Measurements from ENCODE around the gene MUC3A.

MUC3A gene

DNA sequence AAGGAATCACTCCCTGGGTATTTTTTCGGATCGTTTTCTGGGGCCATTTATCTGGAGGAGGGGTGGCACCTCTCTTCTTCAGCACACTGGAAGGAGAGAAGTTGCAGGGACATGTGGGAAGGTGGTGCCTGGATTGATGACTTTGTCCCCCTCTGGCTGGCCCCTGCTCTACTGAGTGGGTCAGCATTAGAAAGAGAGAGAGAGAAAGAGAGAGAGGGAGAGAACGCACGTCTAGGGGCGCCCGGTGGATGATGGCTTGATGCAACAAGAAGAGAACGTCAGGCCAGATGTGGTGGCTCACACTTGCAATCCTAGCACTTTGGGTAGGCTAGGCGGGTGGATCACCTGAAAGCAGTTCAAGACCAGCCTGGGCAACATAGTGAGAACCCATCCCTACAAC, 14.5 kb downstream of the MUC3A start:
- TF ChIP-seq, protein P1, sequence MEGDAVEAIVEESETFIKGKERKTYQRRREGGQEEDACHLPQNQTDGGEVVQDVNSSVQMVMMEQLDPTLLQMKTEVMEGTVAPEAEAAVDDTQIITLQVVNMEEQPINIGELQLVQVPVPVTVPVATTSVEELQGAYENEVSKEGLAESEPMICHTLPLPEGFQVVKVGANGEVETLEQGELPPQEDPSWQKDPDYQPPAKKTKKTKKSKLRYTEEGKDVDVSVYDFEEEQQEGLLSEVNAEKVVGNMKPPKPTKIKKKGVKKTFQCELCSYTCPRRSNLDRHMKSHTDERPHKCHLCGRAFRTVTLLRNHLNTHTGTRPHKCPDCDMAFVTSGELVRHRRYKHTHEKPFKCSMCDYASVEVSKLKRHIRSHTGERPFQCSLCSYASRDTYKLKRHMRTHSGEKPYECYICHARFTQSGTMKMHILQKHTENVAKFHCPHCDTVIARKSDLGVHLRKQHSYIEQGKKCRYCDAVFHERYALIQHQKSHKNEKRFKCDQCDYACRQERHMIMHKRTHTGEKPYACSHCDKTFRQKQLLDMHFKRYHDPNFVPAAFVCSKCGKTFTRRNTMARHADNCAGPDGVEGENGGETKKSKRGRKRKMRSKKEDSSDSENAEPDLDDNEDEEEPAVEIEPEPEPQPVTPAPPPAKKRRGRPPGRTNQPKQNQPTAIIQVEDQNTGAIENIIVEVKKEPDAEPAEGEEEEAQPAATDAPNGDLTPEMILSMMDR (conservative IDR thresholded peaks at IDR 0.05) = no peak
- H3K27ac ChIP-seq = no peak overlapping the region

DNA sequence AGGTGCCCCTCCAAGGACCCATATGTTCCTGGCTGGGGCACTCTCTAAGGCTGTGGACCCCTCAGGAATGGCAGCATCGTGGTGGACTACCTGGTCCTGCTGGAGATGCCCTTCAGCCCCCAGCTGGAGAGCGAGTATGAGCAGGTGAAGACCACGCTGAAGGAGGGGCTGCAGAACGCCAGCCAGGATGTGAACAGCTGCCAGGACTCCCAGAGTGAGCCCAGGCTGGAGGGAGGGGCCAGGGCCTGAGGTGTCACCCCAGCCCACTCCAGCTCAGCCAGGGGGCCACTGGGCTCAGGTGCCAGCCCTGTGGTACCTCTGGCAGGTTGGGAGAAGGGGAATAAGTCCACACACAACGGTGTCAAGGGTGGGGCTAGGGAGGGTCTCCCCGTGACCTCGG, 15.3 kb downstream of the MUC3A start:
- TF ChIP-seq, protein P1 (conservative IDR thresholded peaks at IDR 0.05) = no peak
- no peak overlapping the region for H3K27ac ChIP-seq

DNA sequence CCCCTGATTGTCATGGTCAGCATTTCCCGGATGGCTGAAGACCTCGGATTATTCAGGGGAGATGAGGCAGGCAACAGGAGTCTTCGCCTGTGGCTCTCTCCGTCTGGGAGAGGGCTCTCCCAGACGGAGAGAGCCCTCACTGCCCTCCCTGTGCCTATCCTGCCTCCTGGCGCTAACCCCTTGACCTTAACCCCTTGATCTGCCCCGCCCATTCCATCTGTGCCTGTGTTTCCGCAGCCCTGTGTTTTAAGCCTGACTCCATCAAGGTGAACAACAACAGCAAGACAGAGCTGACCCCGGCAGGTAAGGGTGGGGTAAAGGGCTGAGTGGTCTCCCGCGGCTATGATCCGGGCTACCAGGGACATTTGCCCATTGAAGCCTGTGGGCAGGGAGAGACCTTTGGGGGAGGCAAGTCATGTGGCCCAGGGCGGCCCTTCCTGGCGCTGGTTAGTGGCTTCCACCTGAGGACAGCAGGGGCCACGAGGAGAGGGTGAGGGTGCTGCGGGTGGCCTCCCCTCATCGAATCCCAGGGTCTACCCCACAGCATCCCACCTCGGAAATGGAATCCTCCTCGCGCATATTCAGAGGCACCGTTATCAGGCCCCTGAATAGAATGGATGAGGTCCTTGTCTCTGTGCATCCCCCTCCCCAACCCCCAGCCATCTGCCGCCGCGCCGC, 15.8 kb downstream of the MUC3A start:
- no peak overlapping the region for H3K27ac ChIP-seq
- TF ChIP-seq, protein P1 (conservative IDR thresholded peaks at IDR 0.05) = no peak

DNA sequence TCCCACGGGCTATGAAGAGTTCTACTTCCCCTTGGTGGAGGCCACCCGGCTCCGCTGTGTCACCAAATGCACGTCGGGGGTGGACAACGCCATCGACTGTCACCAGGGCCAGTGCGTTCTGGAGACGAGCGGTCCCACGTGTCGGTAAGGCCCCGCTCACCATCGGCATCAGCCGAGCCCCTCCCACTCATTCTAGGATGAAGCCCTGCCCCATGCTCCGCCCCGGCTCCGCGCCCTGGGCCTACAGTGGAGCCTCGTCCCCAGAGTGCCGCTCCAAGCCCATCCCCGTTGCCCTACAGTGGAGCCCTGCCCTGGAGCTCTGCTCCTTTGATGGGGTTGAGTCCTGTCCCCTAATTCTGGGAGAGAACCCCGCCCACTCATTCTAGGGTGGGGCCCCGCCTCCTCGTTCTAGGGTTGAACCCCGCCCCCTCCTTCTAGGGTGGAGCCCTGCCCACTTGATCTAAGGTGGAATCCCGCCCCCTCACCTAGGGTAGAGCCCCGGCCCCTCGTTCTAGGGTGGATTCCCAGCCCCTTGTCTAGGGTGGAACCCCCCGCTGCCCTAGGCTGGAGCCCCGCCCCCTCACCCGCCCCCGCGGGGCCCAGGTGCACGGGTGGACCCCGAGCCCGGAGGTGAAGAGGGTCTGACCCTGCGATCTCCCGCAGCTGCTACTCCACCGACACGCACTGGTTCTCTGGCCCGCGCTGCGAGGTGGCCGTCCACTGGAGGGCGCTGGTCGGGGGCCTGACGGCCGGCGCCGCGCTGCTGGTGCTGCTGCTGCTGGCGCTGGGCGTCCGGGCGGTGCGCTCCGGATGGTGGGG, 16.6 kb downstream of the MUC3A start:
- no peak overlapping the region for H3K27ac ChIP-seq

DNA sequence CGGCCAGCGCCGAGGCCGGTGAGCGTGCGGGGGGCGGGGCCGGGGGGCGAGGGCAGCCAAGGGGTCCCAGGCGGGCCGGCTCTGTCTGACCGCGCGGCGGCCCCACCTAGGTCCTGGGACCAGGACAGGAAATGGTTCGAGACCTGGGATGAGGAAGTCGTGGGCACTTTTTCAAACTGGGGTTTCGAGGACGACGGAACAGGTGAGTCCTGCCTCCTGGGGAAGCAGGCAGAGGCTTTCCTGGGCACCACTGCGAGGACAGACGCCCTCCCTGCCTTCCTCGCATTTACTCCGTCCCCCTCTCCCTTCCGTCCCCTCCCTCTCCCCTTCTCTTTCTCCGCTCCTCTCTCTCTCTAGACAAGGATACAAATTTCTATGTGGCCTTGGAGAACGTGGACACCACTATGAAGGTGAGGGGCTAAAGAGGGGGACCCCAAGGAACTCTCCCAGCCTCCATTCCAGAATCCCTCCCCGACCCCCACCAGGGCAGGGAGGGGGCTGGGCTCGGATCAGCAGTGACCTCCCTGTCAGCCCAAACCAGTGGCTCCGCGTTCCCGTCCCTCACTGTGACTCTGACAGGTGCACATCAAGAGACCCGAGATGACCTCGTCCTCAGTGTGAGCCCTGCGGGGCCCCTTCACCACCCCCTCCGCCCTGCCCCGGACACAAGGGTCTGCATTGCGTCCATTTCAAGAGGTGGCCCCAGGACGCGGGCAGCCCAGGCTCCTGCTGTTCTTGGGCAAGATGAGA, 17.4 kb downstream of the MUC3A start:
- H3K27ac ChIP-seq = no peak overlapping the region
- TF ChIP-seq, protein P1 (conservative IDR thresholded peaks at IDR 0.05) = peak; percentile 71

More for the DNA sequence above, 16.6 kb downstream of the MUC3A start:
- TF ChIP-seq, protein P1 (conservative IDR thresholded peaks at IDR 0.05) = peak; percentile 90

DNA sequence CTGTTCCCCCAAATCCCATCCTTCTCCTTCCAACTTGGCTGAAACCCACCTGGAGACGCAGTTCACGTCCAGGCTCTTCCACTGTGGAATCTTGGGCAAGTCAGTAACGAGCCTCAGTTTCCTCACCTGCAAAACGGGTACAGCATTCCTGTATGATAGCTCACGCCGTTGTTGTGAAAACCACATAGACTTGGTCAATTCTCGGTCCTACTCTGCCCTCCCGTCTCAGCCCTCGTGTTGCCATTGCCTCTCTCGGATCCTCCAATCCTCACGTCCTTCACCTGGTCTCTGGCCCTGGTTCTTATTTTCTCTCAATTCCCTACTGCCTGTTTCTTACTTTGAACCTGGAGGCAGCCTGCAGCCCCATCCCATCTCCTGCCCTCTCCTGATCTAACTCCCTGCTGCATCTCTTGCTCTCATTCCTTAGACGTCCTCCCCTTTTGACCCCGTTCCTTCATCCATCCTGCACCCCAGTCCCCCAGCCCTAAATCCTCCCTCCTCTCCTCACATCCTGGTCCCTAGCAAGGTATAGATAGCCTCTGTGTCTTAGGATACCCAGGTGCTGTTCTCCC, 18.0 kb downstream of the MUC3A start:
- no peak overlapping the region for H3K27ac ChIP-seq
- TF ChIP-seq, protein P1 (conservative IDR thresholded peaks at IDR 0.05) = no peak

DNA sequence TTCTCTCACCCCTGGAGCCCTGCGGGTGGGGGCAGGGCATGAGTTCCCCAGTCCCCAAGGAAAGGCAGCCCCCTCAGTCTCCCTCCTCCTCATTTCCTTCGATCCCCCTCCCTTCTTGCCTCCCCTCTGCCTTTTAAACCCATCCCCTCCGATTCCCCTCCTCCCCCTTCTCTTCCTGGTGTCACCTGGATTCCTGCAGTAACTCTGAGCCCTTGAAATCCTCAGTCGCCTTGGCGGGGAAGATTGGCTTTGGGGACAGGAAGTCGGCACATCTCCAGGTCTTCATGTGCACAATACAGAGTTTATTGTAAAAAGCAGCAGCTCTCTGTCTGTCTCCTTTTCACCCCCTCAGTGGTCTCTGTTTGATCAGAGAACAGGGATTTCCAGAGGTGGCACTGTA, 18.7 kb downstream of the MUC3A start:
- TF ChIP-seq, protein P1 (conservative IDR thresholded peaks at IDR 0.05) = no peak
- no peak overlapping the region for H3K27ac ChIP-seq

All from VCaP (cell line).